Transverse colon (tissue), 4 donors: ENCODE measurements around the gene SEMA4D. TPM values are rescaled to one million over a fixed set of nuclear protein-coding genes. Genes with fewer than 3 reads are reported as not detected.

ENCODE experiments used
- DNase-seq: peaks from one replicate; pipeline ENCODE4 v3.0.0-alpha.2; 2019
- H3K27ac ChIP-seq, 4 donors: fragments of 200-600 bp; sonication (generic); 2 replicates each; pipeline ENCODE4 v1.5.1; 2016 to 2018; ENCODE audit warnings: inconsistent platforms in 4 of 4
- H3K27me3 ChIP-seq: fragments of 200-600 bp; sonication (generic); 2 replicates; pipeline ENCODE4 v1.5.1; 2017; ENCODE audit warnings: inconsistent platforms
- H3K36me3 ChIP-seq, 4 donors: fragments of 200-600 bp; sonication (generic); 2 replicates each; pipeline ENCODE4 v1.5.1; 2017 to 2019; ENCODE audit warnings: inconsistent platforms in 4 of 4
- H3K4me1 ChIP-seq, 4 donors: fragments of 200-600 bp; sonication (generic); 2 replicates each; pipeline ENCODE4 v1.5.1; 2017 to 2020; ENCODE audit warnings: inconsistent platforms in 4 of 4
- H3K4me3 ChIP-seq, 4 donors: fragments of 200-600 bp; sonication (generic); 1 replicate in 1 of 4; 2 replicates in 3 of 4; pipeline versions ENCODE4 v1.5.1 to v1.6.1; 2017 to 2019; ENCODE audit warnings: inconsistent platforms in 4 of 4
- H3K9me3 ChIP-seq, 2 donors: fragments of 200-600 bp; sonication (generic); 2 replicates each; pipeline ENCODE4 v1.5.1; 2017 to 2019; ENCODE audit warnings: inconsistent platforms in 2 of 2
- EP300 ChIP-seq: sonication (generic); formaldehyde crosslinking; IDR thresholded peaks from one replicate; pipeline ENCODE4 v1.6.1; 2017; ENCODE audit warnings: antibody characterized with exemption, low read depth
- POLR2A ChIP-seq: fragments of 450-650 bp; IDR thresholded peaks from one replicate; pipeline ENCODE4 v1.6.1; 2016; ENCODE audit warnings: antibody characterized with exemption, mild to moderate bottlenecking, moderate library complexity
- POLR2AphosphoS5 ChIP-seq, 3 donors: sonication (generic); formaldehyde crosslinking; IDR thresholded peaks; one replicate each; pipeline ENCODE4 v1.6.1; 2016; ENCODE audit warnings: antibody characterized with exemption in 3 of 3
- WGBS, 2 donors: methylation state at CpG; one replicate each; pipeline ENCODE4 v1.1.5; 2018; ENCODE audit warnings: low coverage in 1 of 2; 5-methylcytosine and 5-hydroxymethylcytosine counted together
- in situ Hi-C, 4 donors: fragments of 200-750 bp; cut with MboI; loops; one replicate each; pipeline versions ENCODE4 v1.15.0 to v1.15.1; 2017; ENCODE audit warnings: low sequenced_read_pairs in 3 of 4, low pct_ligation_motif_present in 1 of 4, low pct_unique_long_range_greater_than_20kb in 1 of 4
- intact Hi-C: fragments of 100-400 bp; cut with DNase I; formaldehyde crosslinking; loops from one replicate; pipeline ENCODE4 v1.15.1; 2023; ENCODE audit warnings: low total_unique reads
- total RNA-seq, 4 donors: library from RNA; depleted of rRNA; stranded (reverse); fragments of >200 nt; gene quantifications; one replicate each; pipeline ENCODE4 v1.1.0, GENCODE V29; 2016
- TF ChIP-seq, protein P1 (sequence below), 5 experiments: fragments of 200-600 bp in 3 of 5; fragments of 450-650 bp in 2 of 5; sonication (generic) in 3 of 5; IDR thresholded peaks; 1 replicate in 2 of 5; 2 replicates in 3 of 5; pipeline ENCODE4 v1.5.1; 2016 to 2017; ENCODE audit warnings: antibody characterized with exemption in 5 of 5, inconsistent platforms in 3 of 5, mild to moderate bottlenecking in 2 of 5, moderate library complexity in 1 of 5

Gene SEMA4D
- total RNA-seq, 4 donors from 2014 or later: 8.7 to 29.1 (median 14.5) TPM

DNA sequence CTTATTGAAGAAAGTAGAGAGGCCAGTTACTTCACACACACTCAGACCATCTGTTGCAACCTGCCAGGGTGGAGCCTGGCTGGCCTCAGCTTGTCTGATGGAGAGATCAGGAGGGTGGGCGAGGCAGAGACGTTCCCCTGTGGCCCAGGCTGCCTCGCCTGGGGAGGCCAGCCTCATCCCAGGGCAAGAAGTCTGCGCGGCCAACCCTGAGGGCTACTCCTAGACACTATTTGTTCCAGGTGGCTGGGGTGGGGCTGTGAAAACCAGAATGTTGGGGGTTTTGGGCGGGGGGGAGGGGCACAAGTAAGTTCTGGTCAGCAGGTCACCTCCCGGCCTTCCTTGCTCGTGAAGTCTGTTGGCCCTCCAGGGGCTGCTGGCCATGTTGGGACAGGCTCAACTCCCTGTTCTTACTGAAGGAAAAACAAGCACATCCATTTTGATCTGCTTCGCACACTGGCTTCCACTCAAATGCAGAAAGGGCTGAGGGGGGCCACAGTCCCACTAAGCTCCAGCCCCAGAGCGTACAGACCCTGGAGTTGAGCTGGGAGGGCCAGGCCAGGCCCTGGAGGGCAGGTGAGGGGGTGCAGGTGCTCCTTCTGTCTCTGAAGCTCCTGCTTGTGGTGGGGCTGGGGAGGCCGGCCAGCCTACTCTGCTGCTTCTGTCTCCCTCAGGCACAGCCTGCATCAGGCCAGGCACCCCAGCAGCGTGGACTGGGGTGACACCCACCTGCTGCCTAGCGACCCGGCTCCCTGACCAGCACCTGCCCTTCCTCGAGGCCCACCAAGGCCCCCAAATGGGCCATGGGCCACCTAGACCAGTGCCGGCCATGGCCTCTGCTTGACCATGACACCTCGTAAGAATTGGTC is 133.0 kb downstream of the SEMA4D start:
- no peak for DNase-seq
- no peak overlapping the region for H3K27ac ChIP-seq
- H3K27me3 ChIP-seq: no peaks in the 10 kb centered on the region
- H3K9me3 ChIP-seq: no peaks in the 10 kb centered on the region
- H3K4me3 ChIP-seq: no peak overlapping the region
- TF ChIP-seq, protein P1, sequence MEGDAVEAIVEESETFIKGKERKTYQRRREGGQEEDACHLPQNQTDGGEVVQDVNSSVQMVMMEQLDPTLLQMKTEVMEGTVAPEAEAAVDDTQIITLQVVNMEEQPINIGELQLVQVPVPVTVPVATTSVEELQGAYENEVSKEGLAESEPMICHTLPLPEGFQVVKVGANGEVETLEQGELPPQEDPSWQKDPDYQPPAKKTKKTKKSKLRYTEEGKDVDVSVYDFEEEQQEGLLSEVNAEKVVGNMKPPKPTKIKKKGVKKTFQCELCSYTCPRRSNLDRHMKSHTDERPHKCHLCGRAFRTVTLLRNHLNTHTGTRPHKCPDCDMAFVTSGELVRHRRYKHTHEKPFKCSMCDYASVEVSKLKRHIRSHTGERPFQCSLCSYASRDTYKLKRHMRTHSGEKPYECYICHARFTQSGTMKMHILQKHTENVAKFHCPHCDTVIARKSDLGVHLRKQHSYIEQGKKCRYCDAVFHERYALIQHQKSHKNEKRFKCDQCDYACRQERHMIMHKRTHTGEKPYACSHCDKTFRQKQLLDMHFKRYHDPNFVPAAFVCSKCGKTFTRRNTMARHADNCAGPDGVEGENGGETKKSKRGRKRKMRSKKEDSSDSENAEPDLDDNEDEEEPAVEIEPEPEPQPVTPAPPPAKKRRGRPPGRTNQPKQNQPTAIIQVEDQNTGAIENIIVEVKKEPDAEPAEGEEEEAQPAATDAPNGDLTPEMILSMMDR (IDR thresholded peaks at IDR 0.05): no peak
- no peak for TF ChIP-seq EP300
- no peak for TF ChIP-seq POLR2A
- TF ChIP-seq POLR2AphosphoS5 (IDR thresholded peaks at IDR 0.05): no peak
- no peaks in the 10 kb centered on the region for H3K4me1 ChIP-seq
- WGBS, 2 donors: 89 to 100% methylated on average over 1 to 12 of the region's 17 CpGs
- peaks cover 0 to 10% (median 4%) of the 10 kb centered on the region in 4 donors for H3K36me3 ChIP-seq
- intact Hi-C loops: no loop called here
- in situ Hi-C loops: no loop called here

DNA sequence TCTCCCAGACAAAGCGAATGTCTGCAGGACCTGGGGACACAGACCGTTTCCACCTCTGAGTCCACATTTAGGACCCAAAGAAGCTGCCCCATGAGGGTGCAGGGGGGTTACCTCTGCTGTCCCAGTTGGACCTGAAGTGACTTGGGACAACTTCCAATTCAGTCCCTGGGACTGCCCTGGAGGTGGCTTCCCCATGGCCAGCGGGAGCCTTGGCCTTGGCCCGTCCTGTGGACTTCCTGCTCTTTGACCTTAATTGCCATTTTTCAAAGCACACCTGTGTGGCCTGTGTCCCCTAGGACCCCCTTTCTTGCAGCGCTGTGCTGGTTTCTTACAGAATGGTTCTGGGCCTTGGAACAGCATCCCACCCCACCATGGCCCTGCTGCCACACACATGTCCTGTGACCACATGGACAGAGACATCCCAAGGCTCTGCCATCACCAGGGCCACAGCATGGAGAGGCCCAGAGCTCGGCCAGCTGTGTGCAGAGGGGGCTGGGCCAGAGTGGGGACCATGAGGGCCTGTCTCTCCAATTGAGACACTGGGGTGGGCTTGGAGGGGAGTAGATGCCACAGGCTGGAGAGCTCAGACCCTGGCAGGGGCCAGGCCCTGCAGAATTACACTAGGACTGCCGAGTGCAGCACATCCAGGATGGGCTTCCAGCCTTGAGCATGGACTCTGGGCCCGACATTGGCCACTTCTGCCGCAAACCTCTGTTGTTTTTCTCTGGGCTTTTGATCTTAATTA is 133.8 kb downstream of the SEMA4D start:
- Histone ChIP-seq H3K4me3 (no peak overlapping the region), H3K36me3 (peaks cover 0 to 18% (median 7%) of the 10 kb centered on the region in 4 donors), H3K27me3 (no peaks in the 10 kb centered on the region), H3K27ac (no peak overlapping the region), H3K4me1 (no peaks in the 10 kb centered on the region), H3K9me3 (no peaks in the 10 kb centered on the region)
- intact Hi-C loops (no loop called here), in situ Hi-C loops (no loop called here)
- 60 to 93% methylated on average over 1 to 9 of the region's 9 CpGs for WGBS, 2 donors
- TF ChIP-seq EP300 (no peak), POLR2A (no peak), POLR2AphosphoS5 (IDR thresholded peaks at IDR 0.05) (no peak)
- TF ChIP-seq, protein P1 (IDR thresholded peaks at IDR 0.05): no peak
- DNase-seq: no peak

DNA sequence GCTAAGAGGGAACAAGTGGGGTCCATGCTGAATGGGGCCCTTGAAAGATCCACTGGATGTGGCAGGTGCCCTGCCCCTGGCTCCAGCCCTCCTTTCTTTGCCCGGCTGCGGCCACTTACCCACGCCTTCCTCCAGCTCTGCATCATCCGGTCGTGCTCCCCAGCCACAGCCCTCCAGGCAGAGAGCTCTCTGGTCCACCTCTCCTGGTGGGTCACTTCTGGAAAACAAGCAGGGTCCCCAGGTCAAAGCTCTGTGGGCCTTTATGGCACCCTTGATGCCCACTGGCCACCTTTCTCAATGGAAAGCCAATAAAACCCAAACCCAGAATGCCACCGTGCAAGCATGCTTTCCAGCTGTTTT is 134.6 kb downstream of the SEMA4D start:
- no peaks in the 10 kb centered on the region for H3K4me1 ChIP-seq
- no peak overlapping the region for H3K27ac ChIP-seq
- WGBS, 2 donors: 87% methylated on average over 6 of the region's 6 CpGs; no CpG with 5 or more reads in 1 of the 2 donors
- TF ChIP-seq EP300 (no peak), POLR2AphosphoS5 (IDR thresholded peaks at IDR 0.05) (no peak), POLR2A (no peak)
- TF ChIP-seq, protein P1 (IDR thresholded peaks at IDR 0.05): no peak
- H3K9me3 ChIP-seq: no peaks in the 10 kb centered on the region
- intact Hi-C loops: no loop called here
- DNase-seq: no peak
- in situ Hi-C loops: no loop called here
- H3K36me3 ChIP-seq: peaks cover 0 to 25% (median 11%) of the 10 kb centered on the region in 4 donors
- no peak overlapping the region for H3K4me3 ChIP-seq
- no peaks in the 10 kb centered on the region for H3K27me3 ChIP-seq

GRCh38 chr9:89362647-89363310 is 135.1 kb downstream of the SEMA4D start:
- WGBS, 2 donors: 90% methylated on average over 10 of the region's 10 CpGs; no CpG with 5 or more reads in 1 of the 2 donors
- Histone ChIP-seq H3K27me3 (no peaks in the 10 kb centered on the region), H3K4me3 (no peak overlapping the region), H3K36me3 (peaks cover 0 to 30% (median 13%) of the 10 kb centered on the region in 4 donors), H3K9me3 (no peaks in the 10 kb centered on the region), H3K27ac (no peak overlapping the region), H3K4me1 (no peaks in the 10 kb centered on the region)
- intact Hi-C loops: no loop called here
- DNase-seq: no peak
- in situ Hi-C loops: no loop called here
- TF ChIP-seq EP300 (no peak), POLR2A (no peak), POLR2AphosphoS5 (IDR thresholded peaks at IDR 0.05) (no peak)
- TF ChIP-seq, protein P1 (IDR thresholded peaks at IDR 0.05): no peak
